Esophagus muscularis mucosa (tissue), 3 donors: Measurements from ENCODE around the gene ST3GAL3.

Source experiments
- POLR2A ChIP-seq: fragments of 450-650 bp; IDR thresholded peaks from one replicate; pipeline ENCODE4 v1.6.1; 2017; ENCODE audit warnings: antibody characterized with exemption, moderate library complexity, mild to moderate bottlenecking, low read depth
- POLR2AphosphoS5 ChIP-seq, 2 donors: sonication (generic); formaldehyde crosslinking; IDR thresholded peaks; one replicate each; pipeline ENCODE4 v1.6.1; 2017; ENCODE audit warnings: antibody characterized with exemption in 2 of 2
- TF ChIP-seq, protein P1 (sequence below), 3 experiments: fragments of 200-600 bp in 2 of 3; fragments of 450-650 bp in 1 of 3; sonication (generic) in 2 of 3; IDR thresholded peaks; one replicate each; pipeline ENCODE4 v1.5.1; 2017 to 2019; ENCODE audit warnings: antibody characterized with exemption in 3 of 3, mild to moderate bottlenecking in 2 of 3, moderate library complexity in 1 of 3

DNA sequence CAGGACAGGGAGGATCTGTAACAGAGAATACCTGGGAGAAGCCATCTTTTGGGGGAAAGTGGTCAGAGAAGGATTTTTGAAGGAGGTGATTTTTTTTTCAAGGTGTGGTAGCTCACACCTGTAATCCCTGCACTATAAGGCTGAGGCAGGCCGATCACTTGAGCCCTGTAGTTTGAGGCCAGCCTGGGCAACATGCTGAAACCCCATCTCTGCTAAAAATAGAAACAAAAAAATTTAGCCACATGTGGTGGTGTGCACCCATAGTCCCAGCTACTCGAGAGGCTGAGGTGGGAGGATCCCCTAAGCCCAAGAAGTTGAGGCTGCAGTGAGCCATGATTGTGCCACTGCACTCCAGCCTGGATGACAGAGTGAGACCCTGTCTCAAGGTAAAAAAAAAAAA is 158.9 kb downstream of the ST3GAL3 start:
- TF ChIP-seq, protein P1, sequence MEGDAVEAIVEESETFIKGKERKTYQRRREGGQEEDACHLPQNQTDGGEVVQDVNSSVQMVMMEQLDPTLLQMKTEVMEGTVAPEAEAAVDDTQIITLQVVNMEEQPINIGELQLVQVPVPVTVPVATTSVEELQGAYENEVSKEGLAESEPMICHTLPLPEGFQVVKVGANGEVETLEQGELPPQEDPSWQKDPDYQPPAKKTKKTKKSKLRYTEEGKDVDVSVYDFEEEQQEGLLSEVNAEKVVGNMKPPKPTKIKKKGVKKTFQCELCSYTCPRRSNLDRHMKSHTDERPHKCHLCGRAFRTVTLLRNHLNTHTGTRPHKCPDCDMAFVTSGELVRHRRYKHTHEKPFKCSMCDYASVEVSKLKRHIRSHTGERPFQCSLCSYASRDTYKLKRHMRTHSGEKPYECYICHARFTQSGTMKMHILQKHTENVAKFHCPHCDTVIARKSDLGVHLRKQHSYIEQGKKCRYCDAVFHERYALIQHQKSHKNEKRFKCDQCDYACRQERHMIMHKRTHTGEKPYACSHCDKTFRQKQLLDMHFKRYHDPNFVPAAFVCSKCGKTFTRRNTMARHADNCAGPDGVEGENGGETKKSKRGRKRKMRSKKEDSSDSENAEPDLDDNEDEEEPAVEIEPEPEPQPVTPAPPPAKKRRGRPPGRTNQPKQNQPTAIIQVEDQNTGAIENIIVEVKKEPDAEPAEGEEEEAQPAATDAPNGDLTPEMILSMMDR (IDR thresholded peaks at IDR 0.05) = no peak
- TF ChIP-seq POLR2AphosphoS5 (IDR thresholded peaks at IDR 0.05) (no peak), POLR2A (no peak)
